BLaER1 (cell line): ENCODE results near the gene SLC2A13.

Source experiments
- H3K27ac ChIP-seq: shearing (Covaris generic); formaldehyde crosslinking; 2 replicates; pipeline ENCODE4 v1.8.1; 2022
- H3K27me3 ChIP-seq: shearing (Covaris generic); formaldehyde crosslinking; 2 replicates; pipeline ENCODE4 v1.8.1; 2022
- H3K36me3 ChIP-seq: shearing (Covaris generic); formaldehyde crosslinking; 2 replicates; pipeline ENCODE4 v1.8.1; 2022
- H3K4me1 ChIP-seq: shearing (Covaris generic); formaldehyde crosslinking; 2 replicates; pipeline ENCODE4 v1.8.1; 2022
- H3K4me2 ChIP-seq: shearing (Covaris generic); formaldehyde crosslinking; 2 replicates; pipeline ENCODE4 v1.8.1; 2022
- H3K4me3 ChIP-seq: shearing (Covaris generic); formaldehyde crosslinking; 2 replicates; pipeline ENCODE4 v1.8.1; 2022
- H3K9ac ChIP-seq: shearing (Covaris generic); formaldehyde crosslinking; 2 replicates; pipeline ENCODE4 v1.8.1; 2022
- H3K9me3 ChIP-seq: shearing (Covaris generic); formaldehyde crosslinking; 2 replicates; pipeline ENCODE4 v1.8.1; 2022
- H4K20me1 ChIP-seq: shearing (Covaris generic); formaldehyde crosslinking; 2 replicates; pipeline ENCODE4 v1.8.1; 2022
- Cebpa-rat ChIP-seq: shearing (Covaris generic); IDR thresholded peaks from 2 replicates; pipeline ENCODE4 v1.8.1; 2022

SLC2A13 gene

DNA sequence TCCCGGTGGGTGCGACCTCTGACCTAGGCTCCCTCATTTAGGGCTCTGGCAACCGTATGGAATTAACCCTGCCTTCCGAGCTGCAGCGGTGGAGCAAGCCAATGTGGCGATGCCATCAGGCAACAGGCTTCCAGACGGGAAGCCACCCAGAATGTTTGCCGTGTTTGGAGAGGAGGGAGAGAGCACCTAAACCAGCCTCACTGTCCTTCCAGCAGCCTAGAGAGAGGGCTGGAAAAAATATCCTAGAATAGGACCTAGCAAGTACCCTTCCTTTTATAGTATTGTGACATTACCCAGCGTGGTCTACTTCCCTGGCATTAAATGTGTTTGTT, 287 bp upstream of the SLC2A13 start:
- H3K9me3 ChIP-seq = no peaks in the 10 kb centered on the region
- TF ChIP-seq Cebpa-rat = no peak
- H3K4me3 ChIP-seq = peak overlapping the region; percentile 93
- H3K27ac ChIP-seq = no peak overlapping the region
- no peaks in the 10 kb centered on the region; the same call in 1 of the 2 replicates for H4K20me1 ChIP-seq
- peak overlapping the region; percentile 98; the same call in 1 of the 2 replicates for H3K4me2 ChIP-seq
- H3K4me1 ChIP-seq = peaks cover 13% of the 10 kb centered on the region; the same call in 1 of the 2 replicates
- H3K36me3 ChIP-seq = no peaks in the 10 kb centered on the region
- no peaks in the 10 kb centered on the region for H3K27me3 ChIP-seq
- H3K9ac ChIP-seq = no peak overlapping the region

DNA sequence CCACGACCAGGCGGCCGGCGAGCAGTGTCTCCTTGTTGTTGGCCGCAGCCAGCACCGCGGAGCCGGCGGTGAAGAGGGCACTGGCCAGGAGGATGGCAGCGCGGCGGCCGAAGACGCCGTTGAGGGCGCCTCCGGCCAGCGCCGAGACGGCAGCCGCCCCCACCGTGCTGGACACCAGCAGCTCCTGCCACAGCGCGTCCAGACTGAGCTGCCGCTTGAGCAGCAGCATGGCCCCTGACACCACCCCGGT, 691 bp downstream of the SLC2A13 start:
- Histone ChIP-seq H3K27ac (peak overlapping the region; percentile 76), H3K4me3 (peak overlapping the region; percentile 93), H3K36me3 (no peaks in the 10 kb centered on the region), H3K4me2 (peak overlapping the region; percentile 98), H3K9me3 (no peaks in the 10 kb centered on the region), H3K9ac (peak overlapping the region; percentile 85), H4K20me1 (no peaks in the 10 kb centered on the region; the same call in 1 of the 2 replicates), H3K4me1 (peaks cover 13% of the 10 kb centered on the region; the same call in 1 of the 2 replicates), H3K27me3 (no peaks in the 10 kb centered on the region)
- no peak for TF ChIP-seq Cebpa-rat

DNA sequence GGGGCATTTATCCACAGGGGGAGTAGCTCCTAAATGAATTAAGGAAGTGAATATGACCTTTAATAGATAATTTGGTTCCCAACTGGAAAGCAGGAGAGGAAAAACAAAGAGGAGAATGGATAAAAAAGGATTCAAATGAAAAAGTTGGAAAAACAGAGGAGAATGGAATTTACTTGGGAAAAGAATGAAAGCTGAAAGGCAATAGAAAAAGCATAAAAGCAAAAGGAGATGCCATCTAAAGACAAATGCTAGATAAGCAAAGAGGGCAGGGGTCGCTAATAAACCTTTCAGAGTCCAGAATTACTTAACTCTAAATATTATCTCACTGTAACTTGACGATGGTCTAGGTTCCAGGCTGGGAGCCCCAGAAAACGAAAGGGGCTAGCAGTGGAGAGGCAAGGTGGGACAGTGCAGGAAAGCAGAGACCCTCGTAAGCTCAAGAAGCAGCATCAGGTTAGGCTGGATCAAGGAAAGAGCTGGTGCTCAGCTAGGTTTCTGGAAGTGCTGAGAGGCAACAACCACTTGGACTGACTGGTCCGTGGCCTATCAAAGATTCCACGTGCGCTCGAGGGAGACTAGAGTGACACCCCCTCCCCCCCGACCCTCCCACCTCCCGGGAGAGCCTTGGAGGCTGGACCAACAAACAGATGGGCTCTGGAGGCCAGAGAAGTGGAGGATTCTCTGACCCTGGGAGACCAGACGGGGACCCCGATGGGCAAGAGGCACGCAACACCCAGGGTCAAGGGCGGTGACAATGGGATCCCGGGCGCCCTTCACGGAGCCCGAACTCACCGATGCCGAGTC, 1.2 kb downstream of the SLC2A13 start:
- Histone ChIP-seq H3K4me1 (peaks cover 13% of the 10 kb centered on the region; the same call in 1 of the 2 replicates), H3K27ac (no peak overlapping the region), H4K20me1 (no peaks in the 10 kb centered on the region; the same call in 1 of the 2 replicates), H3K36me3 (no peaks in the 10 kb centered on the region), H3K27me3 (no peaks in the 10 kb centered on the region), H3K9ac (peak overlapping the region; percentile 85), H3K4me2 (peak overlapping the region; percentile 98), H3K4me3 (peak overlapping the region; percentile 93), H3K9me3 (no peaks in the 10 kb centered on the region)
- TF ChIP-seq Cebpa-rat = no peak

DNA sequence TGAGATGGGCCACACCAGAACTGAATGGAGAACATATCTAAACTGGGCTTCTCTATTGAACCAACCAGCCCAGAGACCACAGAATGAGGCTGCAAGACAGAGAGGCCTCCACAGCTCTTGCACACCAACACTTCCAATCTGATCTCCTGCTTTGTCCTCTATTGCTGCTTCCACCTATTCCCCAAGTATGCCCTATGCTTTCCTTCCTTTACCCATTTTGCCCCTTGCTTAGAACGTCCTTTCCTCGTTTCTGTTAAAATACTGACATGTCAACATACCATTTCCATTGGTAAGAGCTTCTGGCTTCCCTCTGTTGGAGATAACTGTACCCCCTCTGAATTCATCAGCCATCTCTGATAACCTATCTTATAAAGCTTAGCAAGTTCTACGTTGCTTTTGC, 2.8 kb downstream of the SLC2A13 start:
- Histone ChIP-seq H3K4me2 (no peak overlapping the region), H3K4me3 (no peak overlapping the region), H3K36me3 (no peaks in the 10 kb centered on the region), H3K9ac (no peak overlapping the region), H3K9me3 (no peaks in the 10 kb centered on the region; the same call in 1 of the 2 replicates), H3K4me1 (peaks cover 13% of the 10 kb centered on the region; the same call in 1 of the 2 replicates), H3K27me3 (no peaks in the 10 kb centered on the region), H3K27ac (no peak overlapping the region), H4K20me1 (no peaks in the 10 kb centered on the region; the same call in 1 of the 2 replicates)
- TF ChIP-seq Cebpa-rat = no peak

DNA sequence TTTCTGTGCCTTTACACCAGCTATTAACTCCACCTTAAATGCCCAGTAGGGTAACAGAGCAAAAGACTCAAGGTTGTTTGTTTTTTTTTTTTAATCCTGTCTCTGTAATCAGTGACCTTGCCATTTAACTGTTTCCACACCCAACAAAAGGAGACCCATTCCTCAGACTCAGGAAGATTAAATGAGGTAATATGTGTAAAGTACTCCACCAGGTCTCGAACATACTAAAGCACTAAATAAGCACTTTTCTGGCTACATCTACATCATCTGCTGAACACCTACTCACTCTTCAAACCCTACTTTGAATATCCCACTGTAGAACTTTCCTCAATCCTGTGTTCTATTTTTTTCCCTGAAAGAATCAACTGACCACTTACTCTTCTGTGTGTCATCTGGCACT, 4.1 kb downstream of the SLC2A13 start:
- Histone ChIP-seq H4K20me1 (no peaks in the 10 kb centered on the region; the same call in 1 of the 2 replicates), H3K27me3 (no peaks in the 10 kb centered on the region), H3K27ac (no peak overlapping the region), H3K9ac (no peak overlapping the region), H3K4me2 (no peak overlapping the region), H3K36me3 (no peaks in the 10 kb centered on the region), H3K4me1 (peaks cover 13% of the 10 kb centered on the region; the same call in 1 of the 2 replicates), H3K4me3 (no peak overlapping the region), H3K9me3 (no peaks in the 10 kb centered on the region; the same call in 1 of the 2 replicates)
- TF ChIP-seq Cebpa-rat = no peak

DNA sequence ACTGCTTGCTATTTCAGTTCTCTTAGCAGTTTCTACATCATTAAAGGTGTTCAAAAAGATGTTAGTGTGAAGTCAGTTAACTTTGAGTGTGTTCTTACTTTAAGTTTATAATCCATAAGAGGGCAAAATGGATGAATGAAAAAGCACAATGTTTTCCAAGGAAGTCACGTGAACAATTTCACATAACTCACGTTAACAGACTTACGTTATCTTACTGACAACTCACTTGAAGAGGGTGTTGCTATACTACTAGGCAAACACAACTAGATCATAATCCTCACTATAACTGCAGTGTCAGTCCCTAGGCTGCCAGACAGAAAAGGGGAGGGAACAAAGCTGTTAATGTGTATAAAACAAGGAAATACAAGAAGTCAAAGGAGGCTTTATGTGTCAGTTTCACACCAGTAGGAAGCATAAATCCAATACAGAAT, 6.4 kb downstream of the SLC2A13 start:
- no peak overlapping the region for H3K27ac ChIP-seq
- H3K36me3 ChIP-seq = no peaks in the 10 kb centered on the region
- no peak overlapping the region for H3K4me3 ChIP-seq
- no peak overlapping the region for H3K9ac ChIP-seq
- H3K4me2 ChIP-seq = no peak overlapping the region
- H4K20me1 ChIP-seq = no peaks in the 10 kb centered on the region; the same call in 1 of the 2 replicates
- H3K4me1 ChIP-seq = peaks cover 4% of the 10 kb centered on the region; the same call in 1 of the 2 replicates
- no peak for TF ChIP-seq Cebpa-rat
- no peaks in the 10 kb centered on the region for H3K27me3 ChIP-seq
- no peaks in the 10 kb centered on the region; the same call in 1 of the 2 replicates for H3K9me3 ChIP-seq

DNA sequence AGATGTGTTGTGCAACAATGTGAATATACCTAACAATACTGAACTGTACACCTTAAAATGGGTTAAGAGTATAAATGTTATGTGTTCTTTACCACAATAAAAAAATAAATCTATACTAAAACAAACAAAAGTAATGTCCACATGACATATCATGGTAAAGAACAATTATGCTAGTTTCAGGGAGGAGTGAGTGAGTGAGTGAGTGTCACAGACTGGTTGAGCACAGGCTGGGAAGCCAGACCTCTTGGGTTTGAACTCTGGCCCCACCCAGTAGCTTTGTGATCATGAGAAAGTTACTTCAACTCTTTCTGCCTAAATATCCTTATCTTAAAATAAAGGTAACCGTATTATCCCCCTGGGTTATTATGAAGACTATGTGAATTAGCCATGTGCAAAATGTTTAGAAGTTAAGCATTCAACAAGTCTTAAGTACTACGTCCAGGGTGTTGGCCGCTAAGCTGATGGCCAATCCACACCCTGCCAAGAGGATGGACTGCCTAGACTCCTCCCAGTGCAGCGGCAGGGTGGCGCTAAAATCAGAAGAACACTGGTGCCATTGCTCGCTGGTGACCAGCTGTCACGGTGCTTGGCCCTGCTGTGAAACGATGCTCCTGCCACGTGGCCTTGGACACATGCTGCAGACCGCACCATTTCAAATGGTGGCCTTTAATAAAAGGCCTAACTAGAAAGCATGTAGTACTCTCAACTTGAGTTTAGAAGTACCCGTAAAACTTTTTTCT, 7.3 kb downstream of the SLC2A13 start:
- no peak overlapping the region for H3K4me2 ChIP-seq
- H4K20me1 ChIP-seq = no peaks in the 10 kb centered on the region
- no peak for TF ChIP-seq Cebpa-rat
- no peaks in the 10 kb centered on the region for H3K27me3 ChIP-seq
- H3K9me3 ChIP-seq = no peaks in the 10 kb centered on the region; the same call in 1 of the 2 replicates
- no peaks in the 10 kb centered on the region for H3K4me1 ChIP-seq
- H3K9ac ChIP-seq = no peak overlapping the region
- no peaks in the 10 kb centered on the region for H3K36me3 ChIP-seq
- no peak overlapping the region for H3K27ac ChIP-seq
- no peak overlapping the region for H3K4me3 ChIP-seq

DNA sequence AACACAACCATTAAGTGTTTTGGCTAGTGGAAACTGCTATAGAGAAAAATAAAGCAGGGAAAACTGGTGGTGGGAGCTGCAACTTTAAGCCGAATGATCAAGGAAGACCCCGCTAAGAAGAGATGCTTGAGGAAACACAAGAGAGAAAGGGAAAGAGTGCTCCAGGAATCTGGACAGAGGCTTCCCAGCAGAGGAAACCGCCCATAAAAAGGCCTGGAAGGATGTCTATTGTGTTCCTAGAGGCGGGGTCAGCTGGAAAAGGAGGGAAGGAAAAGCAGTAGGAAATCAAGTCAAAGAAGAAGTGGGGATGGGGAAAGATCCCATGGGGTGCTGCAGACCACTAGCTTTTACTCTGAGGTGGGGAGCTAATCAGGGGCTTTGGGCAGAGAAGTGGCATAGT, 12.4 kb downstream of the SLC2A13 start:
- no peaks in the 10 kb centered on the region for H4K20me1 ChIP-seq

DNA sequence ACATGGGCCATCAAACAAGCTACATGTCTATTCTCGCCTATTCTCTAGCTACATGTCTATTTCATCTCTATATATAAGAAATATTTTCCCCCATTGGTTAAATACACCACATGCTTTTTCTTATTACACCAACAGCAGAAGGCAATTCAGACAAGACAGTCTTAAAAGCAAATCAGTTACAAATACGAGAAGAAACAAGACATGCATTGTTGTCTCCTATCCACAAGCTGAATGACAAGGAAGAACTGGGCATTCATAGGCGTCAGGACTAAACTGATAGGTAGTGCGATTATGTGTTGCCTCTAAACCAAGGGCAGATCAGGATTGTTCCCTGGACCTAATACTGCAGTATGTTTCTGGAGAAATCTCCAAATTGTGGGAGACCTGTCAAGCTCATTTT, 19.4 kb downstream of the SLC2A13 start:
- no peak for TF ChIP-seq Cebpa-rat

More for the DNA sequence above, 12.4 kb downstream of the SLC2A13 start:
- Histone ChIP-seq H3K27ac (no peak overlapping the region), H3K4me1 (no peaks in the 10 kb centered on the region), H3K9ac (no peak overlapping the region), H3K9me3 (no peaks in the 10 kb centered on the region), H3K27me3 (no peaks in the 10 kb centered on the region), H3K36me3 (no peaks in the 10 kb centered on the region), H3K4me3 (no peak overlapping the region), H3K4me2 (no peak overlapping the region)
- TF ChIP-seq Cebpa-rat = no peak

DNA sequence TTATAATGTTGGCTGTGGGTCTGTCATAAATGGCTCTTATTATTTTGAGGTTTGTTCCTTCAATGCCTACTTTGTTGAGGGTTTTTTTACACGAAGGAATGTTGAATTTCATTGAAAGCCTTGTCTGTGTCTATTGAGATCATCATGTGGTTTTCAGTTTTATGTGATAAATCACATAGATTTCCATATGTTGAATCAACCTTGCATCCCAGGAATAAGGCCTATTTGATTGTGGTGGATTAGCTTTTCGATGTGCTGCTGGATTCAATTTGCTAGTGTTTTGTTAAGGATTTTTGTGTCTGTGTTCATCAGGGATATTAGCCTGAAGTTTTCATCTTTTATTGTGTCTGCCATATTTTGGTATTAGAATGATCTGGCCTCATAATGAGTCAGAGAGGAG, 27.6 kb downstream of the SLC2A13 start:
- no peak for TF ChIP-seq Cebpa-rat
- no peaks in the 10 kb centered on the region for H3K36me3 ChIP-seq
- no peak overlapping the region for H3K4me2 ChIP-seq
- H3K9ac ChIP-seq = no peak overlapping the region
- no peak overlapping the region for H3K27ac ChIP-seq
- H3K27me3 ChIP-seq = no peaks in the 10 kb centered on the region
- no peak overlapping the region for H3K4me3 ChIP-seq
- H3K9me3 ChIP-seq = no peaks in the 10 kb centered on the region
- H3K4me1 ChIP-seq = no peaks in the 10 kb centered on the region
- H4K20me1 ChIP-seq = no peaks in the 10 kb centered on the region

More for the DNA sequence above, 19.4 kb downstream of the SLC2A13 start:
- H3K27ac ChIP-seq = no peak overlapping the region
- H3K36me3 ChIP-seq = no peaks in the 10 kb centered on the region
- no peaks in the 10 kb centered on the region for H3K9me3 ChIP-seq
- no peaks in the 10 kb centered on the region for H3K4me1 ChIP-seq
- no peaks in the 10 kb centered on the region for H4K20me1 ChIP-seq
- no peak overlapping the region for H3K4me3 ChIP-seq
- no peak overlapping the region for H3K4me2 ChIP-seq
- H3K27me3 ChIP-seq = no peaks in the 10 kb centered on the region
- no peak overlapping the region for H3K9ac ChIP-seq
